ENCODE results near the gene NPBWR2. TPM values are rescaled to one million over a fixed set of nuclear protein-coding genes. Genes with fewer than 3 reads are reported as not detected.

NPBWR2 gene
- total RNA-seq, 4 donors from 2014 or later = not detected

- Histone ChIP-seq H3K27ac (no peak overlapping the region), H3K27me3 (peaks cover 13 to 73% (median 20%) of the 10 kb centered on the region in 4 donors), H3K36me3 (no peaks in the 10 kb centered on the region), H3K4me3 (no peak overlapping the region), H3K9me3 (no peaks in the 10 kb centered on the region), H3K4me1 (peaks cover 5 to 13% (median 11%) of the 10 kb centered on the region in 3 donors)
- no peak for DNase-seq
- 82 to 89% methylated on average over 8 to 30 of the region's 39 CpGs for WGBS, 2 donors
- TF ChIP-seq CTCF (IDR thresholded peaks at IDR 0.05) = no peak
- no peak for TF ChIP-seq POLR2A (IDR thresholded peaks at IDR 0.05)
- intact Hi-C loops (cut with DNase I) = no loop called here
Measured at GRCh38 chr20:64105846-64106434, 1.4 kb downstream of the NPBWR2 start.

GRCh38 chr20:64104667-64105451 lies 2.5 kb downstream of the NPBWR2 start:
- no peak for DNase-seq
- no peaks in the 10 kb centered on the region for H3K36me3 ChIP-seq
- H3K9me3 ChIP-seq = no peaks in the 10 kb centered on the region
- H3K4me1 ChIP-seq = peaks cover 5 to 13% (median 11%) of the 10 kb centered on the region in 3 donors
- H3K4me3 ChIP-seq = no peak overlapping the region
- H3K27me3 ChIP-seq = peaks cover 13 to 84% (median 21%) of the 10 kb centered on the region in 4 donors
- 73 to 77% methylated on average over 8 to 12 of the region's 25 CpGs for WGBS, 2 donors
- intact Hi-C loops (cut with DNase I) = no loop called here
- TF ChIP-seq CTCF (IDR thresholded peaks at IDR 0.05) (no peak), POLR2A (IDR thresholded peaks at IDR 0.05) (no peak)
- no peak overlapping the region for H3K27ac ChIP-seq

GRCh38 chr20:64103871-64104666 lies 3.3 kb downstream of the NPBWR2 start:
- no peak overlapping the region for H3K4me3 ChIP-seq
- peaks cover 5 to 13% (median 11%) of the 10 kb centered on the region in 3 donors for H3K4me1 ChIP-seq
- H3K27me3 ChIP-seq = peaks cover 13 to 81% (median 21%) of the 10 kb centered on the region in 4 donors
- H3K27ac ChIP-seq = no peak overlapping the region
- intact Hi-C loops (cut with DNase I) = no loop called here
- no peaks in the 10 kb centered on the region for H3K9me3 ChIP-seq
- no peak for DNase-seq
- 68 to 74% methylated on average over 12 to 13 of the region's 20 CpGs for WGBS, 2 donors
- H3K36me3 ChIP-seq = no peaks in the 10 kb centered on the region
- TF ChIP-seq CTCF (IDR thresholded peaks at IDR 0.05) (no peak), POLR2A (IDR thresholded peaks at IDR 0.05) (no peak)

- Histone ChIP-seq H3K4me1 (peaks cover 5 to 13% (median 11%) of the 10 kb centered on the region in 3 donors), H3K27me3 (peaks cover 13 to 73% (median 21%) of the 10 kb centered on the region in 4 donors), H3K36me3 (no peaks in the 10 kb centered on the region), H3K27ac (no peak overlapping the region), H3K9me3 (no peaks in the 10 kb centered on the region), H3K4me3 (peak overlapping the region in 3 of 4 donors; percentile 15 to 60 (median 43))
- DNase-seq = no peak
- 60 to 64% methylated on average over 6 to 8 of the region's 30 CpGs for WGBS, 2 donors
- intact Hi-C loops (cut with DNase I) = no loop called here
- TF ChIP-seq POLR2A (IDR thresholded peaks at IDR 0.05) (no peak), CTCF (IDR thresholded peaks at IDR 0.05) (no peak)
Measured at GRCh38 chr20:64102647-64103354, 4.6 kb downstream of the NPBWR2 start.
